ENCODE measurements around the gene GABRR3. TPM values are rescaled to one million over a fixed set of nuclear protein-coding genes. Genes with fewer than 3 reads are reported as not detected.

GABRR3 gene
- total RNA-seq, 3 donors from 2014 or later (not counting 1 experiment from before 2014, with no cell fraction given): not detected

GRCh38 chr3:97994328-97994945, 40.7 kb downstream of the GABRR3 start:
- no peaks in the 10 kb centered on the region for H3K27me3 ChIP-seq (ENCODE audit: control insufficient read depth, insufficient read depth, low read length)
- H3K4me1 Mint-ChIP-seq: peaks cover 7 to 8% of the 10 kb centered on the region in 2 donors
- no peaks in the 10 kb centered on the region for H3K36me3 ChIP-seq (ENCODE audit: control insufficient read depth, insufficient read depth, low read length)
- intact Hi-C loops (cut with micrococcal nuclease): no loop called here
- 100% methylated on average over 1 of the region's 2 CpGs for WGBS (ENCODE audit: insufficient coverage)
- TF ChIP-seq CTCF (IDR thresholded peaks at IDR 0.05): no peak
- DNase-seq (no peak), ATAC-seq (no peak)
- H3K27me3 Mint-ChIP-seq (ENCODE audit: low read depth in 2 of 2): peaks cover 3 to 39% of the 10 kb centered on the region in 2 donors
- no peaks in the 10 kb centered on the region for H3K36me3 Mint-ChIP-seq
- H3K27ac ChIP-seq (ENCODE audit: low read length): no peak overlapping the region
- no peaks in the 10 kb centered on the region for H3K9me3 ChIP-seq (ENCODE audit: control insufficient read depth, insufficient read depth, low read length)
- H3K4me3 Mint-ChIP-seq: no peak overlapping the region
- H3K4me1 ChIP-seq (ENCODE audit: control insufficient read depth, insufficient read depth, low read length): no peaks in the 10 kb centered on the region
- H3K4me3 ChIP-seq (ENCODE audit: low read length): no peak overlapping the region
- H3K9me3 Mint-ChIP-seq: no peaks in the 10 kb centered on the region
- no peak overlapping the region for H3K27ac Mint-ChIP-seq

GRCh38 chr3:97993526-97993925, 41.6 kb downstream of the GABRR3 start:
- no peak overlapping the region for H3K4me3 ChIP-seq (ENCODE audit: low read length)
- no peaks in the 10 kb centered on the region for H3K27me3 ChIP-seq (ENCODE audit: control insufficient read depth, insufficient read depth, low read length)
- 100% methylated on average over 1 of the region's 2 CpGs for WGBS (ENCODE audit: insufficient coverage)
- H3K9me3 ChIP-seq (ENCODE audit: control insufficient read depth, insufficient read depth, low read length): no peaks in the 10 kb centered on the region
- DNase-seq (no peak), ATAC-seq (no peak)
- H3K36me3 ChIP-seq (ENCODE audit: control insufficient read depth, insufficient read depth, low read length): no peaks in the 10 kb centered on the region
- peaks cover 0 to 2% of the 10 kb centered on the region in 2 donors for H3K9me3 Mint-ChIP-seq
- H3K4me3 Mint-ChIP-seq: no peak overlapping the region
- H3K4me1 ChIP-seq (ENCODE audit: control insufficient read depth, insufficient read depth, low read length): no peaks in the 10 kb centered on the region
- H3K27ac ChIP-seq (ENCODE audit: low read length): no peak overlapping the region
- peaks cover 0 to 33% of the 10 kb centered on the region in 2 donors for H3K27me3 Mint-ChIP-seq (ENCODE audit: low read depth in 2 of 2)
- H3K36me3 Mint-ChIP-seq: no peaks in the 10 kb centered on the region
- peaks cover 7 to 8% of the 10 kb centered on the region in 2 donors for H3K4me1 Mint-ChIP-seq
- intact Hi-C loops (cut with micrococcal nuclease): no loop called here
- no peak for TF ChIP-seq CTCF (IDR thresholded peaks at IDR 0.05)
- H3K27ac Mint-ChIP-seq: no peak overlapping the region

GRCh38 chr3:97992547-97993173, 42.5 kb downstream of the GABRR3 start:
- TF ChIP-seq CTCF (IDR thresholded peaks at IDR 0.05): no peak
- no peak overlapping the region for H3K27ac Mint-ChIP-seq
- Histone ChIP-seq H3K27me3 (ENCODE audit: control insufficient read depth, insufficient read depth, low read length) (no peaks in the 10 kb centered on the region), H3K4me3 (ENCODE audit: low read length) (no peak overlapping the region), H3K9me3 (ENCODE audit: control insufficient read depth, insufficient read depth, low read length) (no peaks in the 10 kb centered on the region), H3K36me3 (ENCODE audit: control insufficient read depth, insufficient read depth, low read length) (no peaks in the 10 kb centered on the region), H3K4me1 (ENCODE audit: control insufficient read depth, insufficient read depth, low read length) (no peaks in the 10 kb centered on the region), H3K27ac (ENCODE audit: low read length) (no peak overlapping the region)
- DNase-seq (no peak), ATAC-seq (no peak)
- intact Hi-C loops (cut with micrococcal nuclease): no loop called here
- no peaks in the 10 kb centered on the region for H3K36me3 Mint-ChIP-seq
- peaks cover 0 to 33% of the 10 kb centered on the region in 2 donors for H3K27me3 Mint-ChIP-seq (ENCODE audit: low read depth in 2 of 2)
- H3K4me1 Mint-ChIP-seq: peaks cover 7 to 8% of the 10 kb centered on the region in 2 donors
- no peak overlapping the region for H3K4me3 Mint-ChIP-seq
- 86% methylated on average over 2 of the region's 2 CpGs for WGBS (ENCODE audit: insufficient coverage)
- peaks cover 0 to 5% of the 10 kb centered on the region in 2 donors for H3K9me3 Mint-ChIP-seq

All from natural killer cell (primary cell).